Right ventricle myocardium inferior (tissue), 1 donor: ENCODE data around the gene ADAMTS2. TPM values are rescaled to one million over a fixed set of nuclear protein-coding genes. Genes with fewer than 3 reads are reported as not detected.

Experiments
- ATAC-seq: fragments of 200-7000 bp; cut with Tn5 transposase; one replicate; pipeline ENCODE4 v1.9.1; 2020; ENCODE audit warnings: mild to moderate bottlenecking, moderate library complexity
- DNase-seq: peaks from one replicate; pipeline ENCODE4 v3.0.0; 2021; ENCODE audit errors: missing footprints
- intact Hi-C: fragments of 100-400 bp; cut with DNase I; formaldehyde crosslinking; loops from one replicate; pipeline ENCODE4 v1.11.0; 2022
- total RNA-seq: library from RNA; stranded (reverse); fragmentation: NEBNext Ultra II Directional; extraction: Animal tissue kit (Norgen Biotek cat#: 25700); gene quantifications from one replicate; pipeline ENCODE4 v1.2.1, GENCODE V29; 2021
- donor health status: DM: no; HTN: yes; CAD: no; lungs with severe emphysema.

Gene ADAMTS2
- total RNA-seq, 1 donor from 2014 or later: 3.7 TPM

- DNase-seq: no peak
- ATAC-seq: no peak
- intact Hi-C loops: no loop called here
Observed at GRCh38 chr5:179154346-179154990, 190.8 kb downstream of the ADAMTS2 start.

GRCh38 chr5:179153921-179154345 lies 191.3 kb downstream of the ADAMTS2 start:
- intact Hi-C loops: no loop called here
- DNase-seq: no peak
- ATAC-seq: no peak

GRCh38 chr5:179153341-179153901 lies 191.8 kb downstream of the ADAMTS2 start:
- intact Hi-C loops: no loop called here
- ATAC-seq (no peak), DNase-seq (peak; percentile 64)

GRCh38 chr5:179152941-179153340 lies 192.3 kb downstream of the ADAMTS2 start:
- intact Hi-C loops: no loop called here
- DNase-seq (peak; percentile 53), ATAC-seq (no peak)

GRCh38 chr5:179152144-179152895 lies 192.9 kb downstream of the ADAMTS2 start:
- ATAC-seq (no peak), DNase-seq (peak; percentile 32)
- intact Hi-C loops: no loop called here

- ATAC-seq (no peak), DNase-seq (peak; percentile 11)
- intact Hi-C loops: no loop called here
Observed at GRCh38 chr5:179151286-179152118, 193.8 kb downstream of the ADAMTS2 start.

- ATAC-seq (no peak), DNase-seq (peak; percentile 45)
- intact Hi-C loops: no loop called here
Observed at GRCh38 chr5:179150011-179150410, 195.2 kb downstream of the ADAMTS2 start.

GRCh38 chr5:179149278-179149677 lies 196.0 kb downstream of the ADAMTS2 start:
- peak; percentile 44 for DNase-seq
- no peak for ATAC-seq
- intact Hi-C loops: no loop called here

- no peak for ATAC-seq
- intact Hi-C loops: no loop called here
- peak; percentile 28 for DNase-seq
Observed at GRCh38 chr5:179148703-179149170, 196.5 kb downstream of the ADAMTS2 start.

GRCh38 chr5:179147991-179148702 lies 197.1 kb downstream of the ADAMTS2 start:
- intact Hi-C loops: no loop called here
- DNase-seq: peak; percentile 45
- no peak for ATAC-seq

- no peak for DNase-seq
- ATAC-seq: no peak
- intact Hi-C loops: no loop called here
Observed at GRCh38 chr5:179146277-179146676, 199.0 kb downstream of the ADAMTS2 start.

- DNase-seq (no peak), ATAC-seq (no peak)
- intact Hi-C loops: no loop called here
Observed at GRCh38 chr5:179143446-179143845, 201.8 kb downstream of the ADAMTS2 start.

- intact Hi-C loops: no loop called here
- ATAC-seq (no peak), DNase-seq (no peak)
Observed at GRCh38 chr5:179142434-179143198, 202.6 kb downstream of the ADAMTS2 start.

GRCh38 chr5:179141867-179142266 lies 203.4 kb downstream of the ADAMTS2 start:
- ATAC-seq (no peak), DNase-seq (peak; percentile 37)
- intact Hi-C loops: no loop called here

- ATAC-seq (no peak), DNase-seq (no peak)
- intact Hi-C loops: no loop called here
Observed at GRCh38 chr5:179140293-179140692, 205.0 kb downstream of the ADAMTS2 start.

- intact Hi-C loops: no loop called here
- ATAC-seq (no peak), DNase-seq (no peak)
Observed at GRCh38 chr5:179139936-179140235, 205.4 kb downstream of the ADAMTS2 start.

GRCh38 chr5:179139111-179139935 lies 205.9 kb downstream of the ADAMTS2 start:
- no peak for ATAC-seq
- intact Hi-C loops: no loop called here
- DNase-seq: no peak
